Retinal pigment epithelial cell (primary cell): ENCODE data around the gene CMTM8.

ENCODE experiments used
- DNase-seq: peaks from one replicate; pipeline ENCODE4 v3.0.0-alpha.2; 2010; ENCODE audit warnings: low read depth
- H3K4me3 ChIP-seq: 2 replicates; pipeline ENCODE4 v1.5.1; 2011; ENCODE audit warnings: mild to moderate bottlenecking, low read length, control low read depth, moderate library complexity
- TF ChIP-seq, protein P1 (sequence below): conservative IDR thresholded peaks from 2 replicates; pipeline ENCODE4 v1.5.1; 2011; ENCODE audit warnings: low read depth, low read length, control low read depth, inconsistent platforms

CMTM8 gene

DNA sequence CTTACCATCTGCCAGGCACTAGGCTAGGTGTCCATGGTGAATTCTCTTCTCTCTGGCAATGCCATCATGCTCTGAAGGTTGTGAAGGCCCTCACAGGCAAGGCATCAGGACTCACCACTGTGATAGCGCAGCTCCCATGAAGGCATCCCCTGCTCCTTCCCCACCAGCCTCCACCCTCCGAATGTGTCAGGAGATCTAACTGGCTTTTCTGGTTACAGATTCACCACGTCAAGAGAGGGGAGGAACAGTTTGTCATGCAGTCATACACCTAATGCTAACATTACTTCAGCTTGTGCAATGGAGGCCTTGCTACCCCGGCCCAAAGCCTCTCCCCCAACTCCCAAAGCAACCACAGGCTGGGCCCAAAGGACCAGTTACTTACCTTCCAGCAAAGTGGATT lies 8.9 kb upstream of the CMTM8 start:
- no peak overlapping the region for H3K4me3 ChIP-seq

GRCh38 chr3:32236377-32236776 lies 2.1 kb upstream of the CMTM8 start:
- DNase-seq, result no peak

More for the DNA sequence above, 8.9 kb upstream of the CMTM8 start:
- DNase-seq, result no peak
- TF ChIP-seq, protein P1, sequence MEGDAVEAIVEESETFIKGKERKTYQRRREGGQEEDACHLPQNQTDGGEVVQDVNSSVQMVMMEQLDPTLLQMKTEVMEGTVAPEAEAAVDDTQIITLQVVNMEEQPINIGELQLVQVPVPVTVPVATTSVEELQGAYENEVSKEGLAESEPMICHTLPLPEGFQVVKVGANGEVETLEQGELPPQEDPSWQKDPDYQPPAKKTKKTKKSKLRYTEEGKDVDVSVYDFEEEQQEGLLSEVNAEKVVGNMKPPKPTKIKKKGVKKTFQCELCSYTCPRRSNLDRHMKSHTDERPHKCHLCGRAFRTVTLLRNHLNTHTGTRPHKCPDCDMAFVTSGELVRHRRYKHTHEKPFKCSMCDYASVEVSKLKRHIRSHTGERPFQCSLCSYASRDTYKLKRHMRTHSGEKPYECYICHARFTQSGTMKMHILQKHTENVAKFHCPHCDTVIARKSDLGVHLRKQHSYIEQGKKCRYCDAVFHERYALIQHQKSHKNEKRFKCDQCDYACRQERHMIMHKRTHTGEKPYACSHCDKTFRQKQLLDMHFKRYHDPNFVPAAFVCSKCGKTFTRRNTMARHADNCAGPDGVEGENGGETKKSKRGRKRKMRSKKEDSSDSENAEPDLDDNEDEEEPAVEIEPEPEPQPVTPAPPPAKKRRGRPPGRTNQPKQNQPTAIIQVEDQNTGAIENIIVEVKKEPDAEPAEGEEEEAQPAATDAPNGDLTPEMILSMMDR, result no peak

DNA sequence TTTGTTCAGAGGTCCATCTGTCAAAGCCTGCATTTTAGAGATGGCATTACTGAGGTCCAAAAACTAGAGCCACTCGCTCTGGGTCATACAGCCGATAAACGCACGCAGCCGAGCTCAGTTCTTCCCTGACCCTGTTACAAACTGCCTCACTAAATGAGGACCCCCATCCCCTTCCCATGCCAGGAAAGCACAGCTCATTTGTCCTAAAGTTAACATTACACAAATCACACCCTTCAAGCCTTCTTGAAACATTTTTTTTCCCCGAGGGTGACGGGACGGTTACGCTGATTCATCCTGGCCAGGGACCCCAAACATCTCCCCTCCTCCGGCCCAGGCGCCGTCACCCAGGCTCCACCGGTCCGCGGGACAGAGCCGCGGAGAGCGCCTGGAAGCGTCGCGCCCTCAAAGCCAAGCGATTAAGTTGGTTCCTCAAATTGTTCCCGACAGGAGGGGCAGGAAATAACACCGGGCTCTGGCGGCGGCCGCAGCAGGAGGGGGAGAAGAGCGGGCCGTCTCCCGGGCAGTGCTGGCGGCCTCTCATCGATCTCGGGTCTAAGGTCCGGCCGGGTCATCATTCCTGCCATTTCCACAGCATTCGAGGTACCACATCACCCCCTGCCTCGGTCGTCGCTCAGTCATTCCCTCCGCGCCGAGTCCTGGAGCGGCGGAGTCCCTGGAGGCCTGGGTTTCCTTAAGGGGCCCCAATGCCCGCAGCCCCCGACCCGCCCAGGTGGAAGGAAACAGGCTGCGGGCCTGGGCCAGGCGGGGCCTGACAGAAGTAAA lies 619 bp upstream of the CMTM8 start:
- no peak for DNase-seq
- TF ChIP-seq, protein P1, result no peak
- H3K4me3 ChIP-seq, result peak overlapping the region; percentile 73

More at GRCh38 chr3:32236377-32236776, 2.1 kb upstream of the CMTM8 start:
- H3K4me3 ChIP-seq, result no peak overlapping the region
- TF ChIP-seq, protein P1, result no peak

DNA sequence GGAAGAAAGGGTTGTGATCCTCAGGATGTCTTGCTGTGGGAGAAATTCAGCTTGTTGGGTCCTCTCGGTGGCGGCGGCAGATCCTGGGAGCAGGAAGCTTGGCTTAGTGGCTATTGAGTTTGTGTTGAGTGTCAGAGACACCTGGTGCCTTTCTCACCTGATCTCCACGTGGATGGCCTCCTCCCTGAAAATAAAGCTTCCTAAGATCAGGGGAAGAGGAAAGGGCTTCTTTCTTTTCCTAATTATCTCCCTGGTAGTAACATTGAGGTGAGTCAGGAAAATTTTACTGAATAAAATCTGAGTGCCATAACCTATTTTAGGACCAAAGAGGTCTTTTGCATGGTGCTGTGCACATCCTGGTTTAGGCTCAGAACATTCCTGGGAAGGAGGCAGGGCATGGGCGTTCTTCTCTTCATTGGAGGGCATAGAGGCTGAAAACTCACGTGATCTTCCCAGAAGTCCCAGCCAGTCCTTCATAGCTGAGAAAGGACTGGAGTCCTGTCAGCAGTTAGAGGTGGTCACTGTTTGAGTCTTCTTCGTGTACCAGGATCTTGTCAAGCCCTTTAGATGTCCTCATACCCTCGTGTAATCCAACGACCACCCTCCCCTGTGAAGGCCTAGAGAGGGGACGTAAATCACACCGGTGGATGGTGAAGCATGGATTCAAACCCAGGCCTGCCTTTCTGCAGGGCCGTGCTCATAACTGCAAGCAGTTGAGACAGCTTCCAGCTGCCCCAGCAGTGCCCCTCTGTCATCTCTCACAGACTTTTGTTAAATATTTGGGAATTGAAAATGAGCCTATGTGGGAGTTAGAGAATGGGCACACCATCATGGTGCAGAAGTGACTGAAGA lies 1.1 kb downstream of the CMTM8 start:
- TF ChIP-seq, protein P1, result no peak
- DNase-seq, result no peak
- H3K4me3 ChIP-seq, result peak overlapping the region; percentile 73

GRCh38 chr3:32240159-32240545 lies 1.7 kb downstream of the CMTM8 start:
- H3K4me3 ChIP-seq, result no peak overlapping the region
- DNase-seq, result no peak
- TF ChIP-seq, protein P1, result peak; percentile 70

DNA sequence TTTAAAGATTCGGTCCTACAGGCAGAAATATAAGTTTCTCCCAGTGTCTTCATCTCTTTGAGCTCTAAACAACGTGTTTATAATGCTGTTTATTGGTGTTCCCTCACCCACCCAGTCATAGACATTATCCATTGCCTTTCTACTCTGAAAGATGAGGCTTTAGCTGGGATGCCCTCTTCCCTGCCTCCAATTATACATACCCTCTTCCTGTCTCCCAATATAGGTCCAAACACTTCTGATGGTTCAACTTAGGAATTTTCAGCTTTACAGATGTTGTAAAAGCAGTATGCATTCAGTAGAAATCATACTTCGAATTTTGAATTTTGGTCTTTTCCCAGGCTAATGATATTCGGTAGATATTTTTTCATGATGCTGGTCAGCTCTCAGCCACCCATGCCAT lies 2.6 kb downstream of the CMTM8 start:
- TF ChIP-seq, protein P1, result no peak
- no peak overlapping the region for H3K4me3 ChIP-seq
- DNase-seq, result no peak

- TF ChIP-seq, protein P1, result no peak
- DNase-seq, result no peak
Observed at GRCh38 chr3:32243519-32243918, 5.0 kb downstream of the CMTM8 start.

More at GRCh38 chr3:32243519-32243918, 5.0 kb downstream of the CMTM8 start:
- H3K4me3 ChIP-seq, result no peak overlapping the region
